BLaER1 treated with 17β-estradiol and CSF1 and Interleukin-3, amounts not matched to agents 10 nM and 100 nM (cell line): ENCODE results near the gene POLRMT.

Experiments
- H3K27ac ChIP-seq, 11 experiments: shearing (Covaris generic); formaldehyde crosslinking; 2 replicates each; pipeline ENCODE4 v1.8.1; 2022
- H3K27me3 ChIP-seq, 11 experiments: shearing (Covaris generic); formaldehyde crosslinking; 2 replicates each; pipeline ENCODE4 v1.8.1; 2022
- H3K36me3 ChIP-seq, 11 experiments: shearing (Covaris generic); formaldehyde crosslinking; 2 replicates each; pipeline ENCODE4 v1.8.1; 2022
- H3K4me1 ChIP-seq, 10 experiments: shearing (Covaris generic); formaldehyde crosslinking; 2 replicates each; pipeline ENCODE4 v1.8.1; 2022
- H3K4me2 ChIP-seq, 11 experiments: shearing (Covaris generic); formaldehyde crosslinking; 2 replicates each; pipeline ENCODE4 v1.8.1; 2022
- H3K4me3 ChIP-seq, 10 experiments: shearing (Covaris generic); formaldehyde crosslinking; 2 replicates each; pipeline ENCODE4 v1.8.1; 2022
- H3K9ac ChIP-seq, 11 experiments: shearing (Covaris generic); formaldehyde crosslinking; 2 replicates each; pipeline ENCODE4 v1.8.1; 2022
- H3K9me3 ChIP-seq, 11 experiments: shearing (Covaris generic); formaldehyde crosslinking; replicated peaks in 1 of 11; 2 replicates each; pipeline ENCODE4 v1.8.1; 2022
- H4K20me1 ChIP-seq, 11 experiments: shearing (Covaris generic); formaldehyde crosslinking; 2 replicates each; pipeline ENCODE4 v1.8.1; 2022
- Cebpa-rat ChIP-seq, 11 experiments: shearing (Covaris generic); IDR thresholded peaks; 2 replicates each; pipeline ENCODE4 v1.8.1; 2022

Gene POLRMT

DNA sequence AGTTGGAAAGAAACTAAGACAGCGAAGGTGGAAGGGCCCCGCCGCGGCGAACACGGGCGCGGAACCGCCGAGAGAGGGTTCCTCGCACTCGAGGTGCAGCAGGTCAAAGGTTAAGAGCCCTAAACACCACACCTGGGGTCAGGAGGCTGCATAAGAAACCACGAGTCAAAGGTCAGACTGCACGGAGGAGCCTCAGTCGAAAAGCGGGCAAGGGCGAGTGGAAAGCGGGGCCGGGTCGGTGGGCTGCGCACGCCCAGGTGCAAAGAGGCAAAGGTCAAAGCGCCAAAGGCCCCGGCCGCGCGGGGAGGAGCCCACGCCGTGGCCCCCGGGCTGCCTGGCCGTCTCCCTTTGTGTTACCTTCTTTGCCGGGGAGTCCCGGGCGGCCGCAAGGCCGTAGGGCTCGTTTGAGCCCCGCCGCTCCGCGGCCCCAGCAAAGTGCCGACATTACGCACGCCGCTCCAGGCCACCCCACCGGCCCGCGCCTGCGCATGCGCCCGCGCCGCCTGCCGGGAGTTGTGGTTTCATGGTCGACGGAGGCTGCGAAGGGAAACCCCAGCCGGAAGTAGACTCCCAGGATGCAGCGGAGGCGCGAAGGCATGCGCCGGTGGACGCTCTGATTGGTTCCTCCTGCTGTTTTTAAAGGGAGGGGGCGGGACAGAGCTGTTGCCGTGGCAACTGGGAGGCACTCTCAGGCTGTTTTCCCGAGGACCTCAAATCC, at the start of gene POLRMT:
POLRMT (minus strand) TSS at position 470 of the 718 bp plus-strand sequence; CDS start at position 445, 25 bp downstream.
- H4K20me1 ChIP-seq = peaks cover 0 to 49% (median 32%) of the 10 kb centered on the region in 11 experiments; a peak in 16 of 22 replicates
- H3K4me2 ChIP-seq = peak within 1 kb of the TSS; percentile 88 to 99 (median 95)
- peak within 1 kb of the TSS; percentile 70 to 86 (median 81) for H3K4me3 ChIP-seq
- H3K27me3 ChIP-seq = peaks cover 0 to 19% (median 0%) of the 10 kb centered on the region in 11 experiments; a peak in 7 of 22 replicates
- peak within 1 kb of the TSS; percentile 61 to 86 (median 76); a peak in 21 of 22 replicates for H3K27ac ChIP-seq
- no peak for TF ChIP-seq Cebpa-rat (IDR thresholded peaks at IDR 0.05)
- H3K4me1 ChIP-seq = peaks cover 36 to 89% (median 76%) of the 10 kb centered on the region in 10 experiments
- H3K9me3 ChIP-seq = no peaks in the 10 kb centered on the region
- H3K36me3 ChIP-seq = peaks cover 19 to 39% (median 31%) of the 10 kb centered on the region in 11 experiments
- H3K9ac ChIP-seq = peak within 1 kb of the TSS; percentile 71 to 88 (median 83)

DNA sequence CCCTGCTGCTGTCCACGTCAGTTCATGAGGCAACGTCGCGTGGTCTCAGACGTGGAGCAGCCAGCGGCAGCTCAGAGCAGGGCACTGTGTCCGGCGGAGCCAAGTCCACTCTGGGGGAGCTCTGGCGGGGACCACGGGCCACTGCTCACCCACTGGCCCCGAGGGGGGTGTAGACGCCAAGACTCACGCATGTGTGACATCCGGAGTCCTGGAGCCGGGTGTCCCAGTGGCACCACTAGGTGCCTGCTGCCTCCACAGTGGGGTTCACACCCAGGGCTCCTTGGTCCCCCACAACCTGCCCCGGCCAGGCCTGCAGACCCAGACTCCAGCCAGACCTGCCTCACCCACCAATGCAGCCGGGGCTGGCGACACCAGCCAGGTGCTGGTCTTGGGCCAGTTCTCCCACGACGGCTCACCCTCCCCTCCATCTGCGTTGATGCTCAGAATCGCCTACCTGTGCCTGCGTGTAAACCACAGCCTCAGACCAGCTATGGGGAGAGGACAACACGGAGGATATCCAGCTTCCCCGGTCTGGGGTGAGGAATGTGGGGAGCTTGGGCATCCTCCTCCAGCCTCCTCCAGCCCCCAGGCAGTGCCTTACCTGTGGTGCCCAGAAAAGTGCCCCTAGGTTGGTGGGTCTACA, 49.5 kb upstream of the POLRMT start:
- H3K9me3 ChIP-seq = no peaks in the 10 kb centered on the region
- TF ChIP-seq Cebpa-rat (IDR thresholded peaks at IDR 0.05) = no peak
- peak overlapping the region in 2 of 11 experiments; percentile 14 to 44; a peak in 2 of 22 replicates for H3K27ac ChIP-seq
- no peak overlapping the region for H3K4me2 ChIP-seq
- H4K20me1 ChIP-seq = peaks cover 9 to 19% (median 17%) of the 10 kb centered on the region in 11 experiments; a peak in 18 of 22 replicates
- H3K36me3 ChIP-seq = no peaks in the 10 kb centered on the region
- no peak overlapping the region for H3K9ac ChIP-seq
- H3K4me3 ChIP-seq = no peak overlapping the region
- peaks cover 13 to 33% (median 31%) of the 10 kb centered on the region in 10 experiments for H3K4me1 ChIP-seq
- peaks cover 16 to 32% (median 26%) of the 10 kb centered on the region in 11 experiments for H3K27me3 ChIP-seq

DNA sequence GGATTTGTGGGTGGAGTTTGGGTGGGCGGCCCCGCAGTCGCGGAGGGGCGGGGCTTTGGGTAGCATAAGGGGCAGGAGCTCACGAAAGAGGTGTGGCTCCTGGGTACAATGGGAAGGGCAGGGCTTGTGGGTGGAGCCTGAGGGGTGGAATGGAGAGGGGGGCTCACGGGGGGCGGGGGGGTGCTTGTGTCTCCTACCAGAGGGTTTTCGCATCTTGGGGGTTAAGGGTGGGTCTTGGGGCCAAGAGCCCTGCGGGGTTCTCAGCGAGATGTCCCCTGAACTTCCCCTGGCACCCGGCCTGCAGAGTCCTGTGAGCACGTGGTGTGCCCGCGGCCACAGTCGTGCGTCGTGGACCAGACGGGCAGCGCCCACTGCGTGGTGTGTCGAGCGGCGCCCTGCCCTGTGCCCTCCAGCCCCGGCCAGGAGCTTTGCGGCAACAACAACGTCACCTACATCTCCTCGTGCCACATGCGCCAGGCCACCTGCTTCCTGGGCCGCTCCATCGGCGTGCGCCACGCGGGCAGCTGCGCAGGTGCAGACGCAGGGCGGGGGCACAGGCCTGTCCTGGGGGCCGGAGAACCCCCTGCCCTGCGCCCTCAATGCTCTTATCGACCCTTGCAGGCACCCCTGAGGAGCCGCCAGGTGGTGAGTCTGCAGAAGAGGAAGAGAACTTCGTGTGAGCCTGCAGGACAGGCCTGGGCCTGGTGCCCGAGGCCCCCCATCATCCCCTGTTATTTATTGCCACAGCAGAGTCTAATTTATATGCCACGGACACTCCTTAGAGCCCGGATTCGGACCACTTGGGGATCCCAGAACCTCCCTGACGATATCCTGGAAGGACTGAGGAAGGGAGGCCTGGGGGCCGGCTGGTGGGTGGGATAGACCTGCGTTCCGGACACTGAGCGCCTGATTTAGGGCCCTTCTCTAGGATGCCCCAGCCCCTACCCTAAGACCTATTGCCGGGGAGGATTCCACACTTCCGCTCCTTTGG, 48.0 kb upstream of the POLRMT start:
- TF ChIP-seq Cebpa-rat (IDR thresholded peaks at IDR 0.05) = no peak
- no peaks in the 10 kb centered on the region for H3K36me3 ChIP-seq
- peak overlapping the region; percentile 75 to 86 (median 82); a peak in 21 of 22 replicates for H3K9ac ChIP-seq
- H4K20me1 ChIP-seq = peaks cover 11 to 26% (median 20%) of the 10 kb centered on the region in 11 experiments; a peak in 19 of 22 replicates
- peak overlapping the region; percentile 78 to 94 (median 86); a peak in 21 of 22 replicates for H3K27ac ChIP-seq
- peak overlapping the region; percentile 50 to 86 (median 58); a peak in 17 of 20 replicates for H3K4me3 ChIP-seq
- H3K4me1 ChIP-seq = peaks cover 13 to 41% (median 37%) of the 10 kb centered on the region in 10 experiments
- H3K4me2 ChIP-seq = peak overlapping the region; percentile 55 to 87 (median 75)
- no peaks in the 10 kb centered on the region for H3K9me3 ChIP-seq
- peaks cover 31 to 45% (median 41%) of the 10 kb centered on the region in 11 experiments for H3K27me3 ChIP-seq

DNA sequence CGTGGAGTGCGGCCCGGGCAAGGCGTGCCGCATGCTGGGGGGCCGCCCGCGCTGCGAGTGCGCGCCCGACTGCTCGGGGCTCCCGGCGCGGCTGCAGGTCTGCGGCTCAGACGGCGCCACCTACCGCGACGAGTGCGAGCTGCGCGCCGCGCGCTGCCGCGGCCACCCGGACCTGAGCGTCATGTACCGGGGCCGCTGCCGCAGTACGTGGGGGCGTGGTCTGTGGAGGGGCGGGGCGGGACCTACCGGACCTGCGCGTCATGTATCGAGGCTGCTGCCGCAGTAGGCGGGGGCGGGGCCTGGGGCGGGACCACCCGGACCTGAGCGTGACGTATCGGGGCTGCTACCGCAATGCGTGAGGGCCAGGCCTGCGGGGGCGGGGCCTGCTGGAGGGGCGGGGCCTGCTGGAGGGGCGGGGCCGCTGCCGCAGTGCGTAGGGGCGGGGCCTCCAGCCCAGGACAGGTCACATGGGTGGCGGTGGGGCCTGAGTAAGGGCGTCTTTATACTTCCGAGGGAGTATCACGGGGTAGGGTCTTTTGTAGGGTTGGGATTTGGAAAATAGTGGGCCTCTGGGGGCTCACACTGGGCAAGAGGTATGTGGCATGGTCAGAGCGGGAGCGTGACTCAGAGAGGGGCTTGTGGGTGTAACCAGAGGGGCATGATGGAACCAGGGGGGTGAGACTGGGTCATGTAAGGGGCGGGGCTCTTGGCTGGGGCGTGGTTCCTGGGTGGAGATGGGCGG, 47.1 kb upstream of the POLRMT start:
- H3K36me3 ChIP-seq = no peaks in the 10 kb centered on the region
- peak overlapping the region; percentile 77 to 91 (median 86) for H3K4me3 ChIP-seq
- peak overlapping the region; percentile 83 to 98 (median 92) for H3K9ac ChIP-seq
- peak overlapping the region; percentile 86 to 94 (median 92) for H3K27ac ChIP-seq
- H4K20me1 ChIP-seq = peaks cover 11 to 32% (median 21%) of the 10 kb centered on the region in 11 experiments; a peak in 19 of 22 replicates
- no peaks in the 10 kb centered on the region for H3K9me3 ChIP-seq
- H3K4me1 ChIP-seq = peaks cover 13 to 42% (median 34%) of the 10 kb centered on the region in 10 experiments
- no peak for TF ChIP-seq Cebpa-rat (IDR thresholded peaks at IDR 0.05)
- peaks cover 37 to 46% (median 44%) of the 10 kb centered on the region in 11 experiments for H3K27me3 ChIP-seq
- peak overlapping the region; percentile 77 to 97 (median 95) for H3K4me2 ChIP-seq

DNA sequence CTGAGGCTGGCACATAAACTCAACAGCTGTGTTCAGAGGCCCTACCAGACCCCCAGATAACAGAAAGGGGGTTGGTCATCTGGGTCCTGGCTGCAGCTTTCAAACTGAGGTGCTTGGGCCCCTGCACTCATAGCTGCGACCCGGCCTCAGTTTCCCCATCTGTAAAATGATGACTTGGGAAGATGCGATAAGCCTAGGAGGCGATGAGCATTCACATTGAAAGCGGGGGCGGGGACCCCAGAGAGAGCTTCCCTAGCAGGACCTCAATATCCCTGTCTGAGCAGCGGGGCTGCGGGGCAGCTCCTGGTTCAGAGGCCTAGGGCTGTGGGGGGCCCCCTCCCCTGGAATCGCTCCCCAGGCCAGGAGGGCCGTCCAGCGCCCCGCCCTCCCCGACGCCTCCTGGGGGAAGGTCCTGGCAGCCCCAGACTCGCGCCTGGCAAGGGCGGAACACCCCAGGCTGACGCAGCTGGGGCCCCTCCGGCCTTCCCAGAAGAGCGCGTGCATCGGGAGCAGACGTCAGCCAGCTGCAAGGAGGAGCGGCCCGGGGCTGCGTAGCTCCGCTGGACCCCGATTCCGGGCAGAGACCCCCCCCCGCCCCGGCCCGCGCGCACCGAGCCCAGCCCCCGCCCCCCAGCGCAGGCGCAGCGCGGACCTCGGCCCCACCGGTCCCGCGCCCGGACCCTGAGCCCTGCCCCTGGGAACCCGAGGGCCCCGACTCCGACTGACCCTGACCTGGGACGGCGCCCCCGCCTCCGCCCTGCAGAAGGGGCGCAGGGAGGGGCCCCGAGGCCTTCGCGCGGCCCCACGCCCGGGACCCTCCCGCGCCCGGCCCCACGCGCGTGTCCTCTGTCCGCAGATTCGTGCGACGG, 46.3 kb upstream of the POLRMT start:
- Histone ChIP-seq H3K27ac (peak overlapping the region; percentile 74 to 92 (median 91)), H3K9me3 (no peaks in the 10 kb centered on the region), H3K27me3 (peaks cover 45 to 49% (median 48%) of the 10 kb centered on the region in 11 experiments), H4K20me1 (peaks cover 11 to 39% (median 21%) of the 10 kb centered on the region in 11 experiments; a peak in 19 of 22 replicates), H3K4me3 (peak overlapping the region; percentile 77 to 91 (median 86)), H3K4me2 (peak overlapping the region; percentile 77 to 97 (median 95)), H3K36me3 (no peaks in the 10 kb centered on the region), H3K4me1 (peaks cover 13 to 40% (median 29%) of the 10 kb centered on the region in 10 experiments), H3K9ac (peak overlapping the region; percentile 80 to 98 (median 92))
- no peak for TF ChIP-seq Cebpa-rat (IDR thresholded peaks at IDR 0.05)

DNA sequence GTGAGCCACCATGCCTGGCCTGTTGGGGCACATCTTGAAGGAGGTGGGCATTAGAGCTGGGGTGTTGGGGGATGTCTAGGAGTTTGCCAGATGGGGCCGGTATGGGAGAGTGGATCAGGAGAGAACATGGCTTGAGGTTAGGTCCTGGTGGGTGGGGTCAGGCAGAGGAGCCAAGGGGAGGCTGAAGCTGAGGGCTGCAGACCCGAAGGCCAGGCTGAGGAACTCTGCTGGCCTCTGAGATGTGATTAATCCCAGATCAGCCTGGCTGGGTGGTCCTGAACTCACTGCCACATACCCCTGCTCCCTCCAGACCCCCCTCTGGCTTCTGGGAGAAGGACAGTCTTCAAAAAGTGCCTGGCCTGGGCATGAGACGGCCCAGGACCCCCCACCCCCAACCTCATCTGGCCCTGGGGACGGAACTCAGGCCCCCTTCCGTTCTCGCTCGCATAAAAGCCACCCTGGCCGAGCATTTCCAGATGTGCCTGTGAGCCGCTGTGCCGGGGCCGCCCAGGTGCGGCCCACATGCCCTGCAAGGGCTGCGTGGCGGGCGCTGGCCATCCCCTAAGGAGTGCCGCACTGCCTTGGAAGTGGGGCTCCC, 45.6 kb upstream of the POLRMT start:
- no peaks in the 10 kb centered on the region for H3K36me3 ChIP-seq
- H3K27ac ChIP-seq = peak overlapping the region in 3 of 11 experiments; percentile 48 to 92 (median 92); a peak in 3 of 22 replicates
- peaks cover 53 to 56% (median 55%) of the 10 kb centered on the region in 11 experiments for H3K27me3 ChIP-seq
- peak overlapping the region; percentile 77 to 91 (median 86); a peak in 19 of 20 replicates for H3K4me3 ChIP-seq
- H3K4me2 ChIP-seq = peak overlapping the region; percentile 77 to 97 (median 95)
- H3K4me1 ChIP-seq = peaks cover 13 to 40% (median 29%) of the 10 kb centered on the region in 10 experiments
- H3K9ac ChIP-seq = peak overlapping the region; percentile 80 to 98 (median 92); a peak in 16 of 22 replicates
- peaks cover 11 to 43% (median 21%) of the 10 kb centered on the region in 11 experiments; a peak in 19 of 22 replicates for H4K20me1 ChIP-seq
- no peak for TF ChIP-seq Cebpa-rat (IDR thresholded peaks at IDR 0.05)
- H3K9me3 ChIP-seq = no peaks in the 10 kb centered on the region
